ENCODE data around the gene MIP. TPM values are rescaled to one million over a fixed set of nuclear protein-coding genes. Genes with fewer than 3 reads are reported as not detected.
"Not testable (repeated sequence)": the region's sequence is repeated elsewhere in the genome, so short reads cannot be mapped to it uniquely, and the experiment has no call there.

Gene MIP
- not detected for total RNA-seq
- polyA plus RNA-seq (ENCODE audit: insufficient read depth, low read depth, low replicate concordance) = not detected
- long read RNA-seq, donor 1 = 0 reads
- long read RNA-seq, donor 2 = 0 reads
- long read RNA-seq, donor 3 = 0 reads
- long read RNA-seq, donor 4 = 0 reads
- long read RNA-seq, donor 5 = 0 reads
- long read RNA-seq, donor 6 = 0 reads
- long read RNA-seq, donor 7 = 0 reads
- long read RNA-seq, donor 8 = 0 reads
- long read RNA-seq, donor 9 = 0 reads
- long read RNA-seq, donor 10 = 0 reads

DNA sequence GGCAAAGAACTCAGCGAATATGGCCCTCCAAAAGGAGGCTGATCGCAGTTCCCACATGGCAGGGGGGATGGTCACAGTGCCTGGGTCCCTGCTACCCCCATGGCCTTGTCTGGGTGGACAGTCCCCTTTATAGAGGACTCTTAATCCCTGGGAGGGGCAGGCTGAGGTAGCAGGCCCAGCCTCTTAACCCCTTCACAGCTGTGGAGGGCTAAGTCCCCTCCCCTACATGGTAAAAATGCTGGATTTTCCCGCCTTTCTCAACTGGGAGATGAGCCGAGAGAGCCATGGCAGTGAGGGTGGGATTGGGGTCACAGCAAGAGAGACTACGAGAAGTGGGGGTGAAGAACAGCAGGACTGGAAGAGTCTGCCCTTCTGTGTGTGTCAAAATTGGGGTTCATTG is at the start of gene MIP:
MIP (minus strand) TSS at position 101 of the 400 bp plus-strand sequence; CDS start at position 57, 44 bp downstream.
- intact Hi-C loops (cut with DNase I) = no loop called here
- no peak within 1 kb of the TSS for H3K4me3 ChIP-seq (ENCODE audit: low read length in 3 of 3)
- H3K27me3 ChIP-seq (ENCODE audit: control insufficient read depth, insufficient read depth, low read length) = no peaks in the 10 kb centered on the region
- H3K9ac ChIP-seq (ENCODE audit: low read length in 3 of 3) = no peak within 1 kb of the TSS
- no peak for DNase-seq
- TF ChIP-seq, protein P1, sequence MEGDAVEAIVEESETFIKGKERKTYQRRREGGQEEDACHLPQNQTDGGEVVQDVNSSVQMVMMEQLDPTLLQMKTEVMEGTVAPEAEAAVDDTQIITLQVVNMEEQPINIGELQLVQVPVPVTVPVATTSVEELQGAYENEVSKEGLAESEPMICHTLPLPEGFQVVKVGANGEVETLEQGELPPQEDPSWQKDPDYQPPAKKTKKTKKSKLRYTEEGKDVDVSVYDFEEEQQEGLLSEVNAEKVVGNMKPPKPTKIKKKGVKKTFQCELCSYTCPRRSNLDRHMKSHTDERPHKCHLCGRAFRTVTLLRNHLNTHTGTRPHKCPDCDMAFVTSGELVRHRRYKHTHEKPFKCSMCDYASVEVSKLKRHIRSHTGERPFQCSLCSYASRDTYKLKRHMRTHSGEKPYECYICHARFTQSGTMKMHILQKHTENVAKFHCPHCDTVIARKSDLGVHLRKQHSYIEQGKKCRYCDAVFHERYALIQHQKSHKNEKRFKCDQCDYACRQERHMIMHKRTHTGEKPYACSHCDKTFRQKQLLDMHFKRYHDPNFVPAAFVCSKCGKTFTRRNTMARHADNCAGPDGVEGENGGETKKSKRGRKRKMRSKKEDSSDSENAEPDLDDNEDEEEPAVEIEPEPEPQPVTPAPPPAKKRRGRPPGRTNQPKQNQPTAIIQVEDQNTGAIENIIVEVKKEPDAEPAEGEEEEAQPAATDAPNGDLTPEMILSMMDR (IDR thresholded peaks at IDR 0.05; ENCODE audit: borderline replicate concordance, extremely low read depth, insufficient read depth) = no peak
- FAIRE-seq = no peak
- no peaks in the 10 kb centered on the region for H3K36me3 ChIP-seq (ENCODE audit: control insufficient read depth in 2 of 3, insufficient read depth in 3 of 3, low read length in 3 of 3)
- no peaks in the 10 kb centered on the region for H3K9me3 ChIP-seq (ENCODE audit: control insufficient read depth in 2 of 3, insufficient read depth in 1 of 3, low read length in 3 of 3)
- no peaks in the 10 kb centered on the region for H3K4me1 ChIP-seq (ENCODE audit: control insufficient read depth in 2 of 3, insufficient read depth in 2 of 3, low read depth in 1 of 3, low read length in 3 of 3)
- no peak within 1 kb of the TSS for H3K27ac ChIP-seq (ENCODE audit: low read depth in 2 of 2, low read length in 2 of 2)

DNA sequence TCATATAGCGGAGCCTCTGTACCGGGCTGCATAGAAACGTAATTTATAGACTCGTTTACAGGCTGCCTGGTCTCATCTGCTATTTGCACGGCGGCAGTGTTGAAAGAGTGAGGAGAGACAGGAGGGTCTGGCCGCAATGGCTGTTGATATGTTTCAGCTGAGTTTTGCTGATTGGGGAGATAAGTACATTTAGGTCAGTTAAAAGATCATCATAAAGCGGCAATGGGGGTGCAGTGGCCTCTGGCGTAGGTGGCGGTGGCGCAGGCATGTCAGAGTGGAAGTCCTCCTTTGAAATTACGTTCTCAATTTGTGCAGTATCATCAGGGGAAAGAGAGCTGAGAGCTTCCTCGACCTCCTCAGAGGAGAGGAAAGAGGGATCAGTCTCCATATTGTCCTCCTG is 45.4 kb upstream of the MIP start:
- H3K4me1 ChIP-seq (ENCODE audit: control insufficient read depth in 2 of 3, insufficient read depth in 2 of 3, low read depth in 1 of 3, low read length in 3 of 3); H3K9ac ChIP-seq (ENCODE audit: low read length in 3 of 3); H3K27ac ChIP-seq (ENCODE audit: low read depth in 2 of 2, low read length in 2 of 2); FAIRE-seq; H3K9me3 ChIP-seq (ENCODE audit: control insufficient read depth in 2 of 3, insufficient read depth in 1 of 3, low read length in 3 of 3); intact Hi-C loops (cut with DNase I); H3K4me3 ChIP-seq (ENCODE audit: low read length in 3 of 3); H3K27me3 ChIP-seq (ENCODE audit: control insufficient read depth, insufficient read depth, low read length); DNase-seq; H3K36me3 ChIP-seq (ENCODE audit: control insufficient read depth in 2 of 3, insufficient read depth in 3 of 3, low read length in 3 of 3): not testable (repeated sequence)

DNA sequence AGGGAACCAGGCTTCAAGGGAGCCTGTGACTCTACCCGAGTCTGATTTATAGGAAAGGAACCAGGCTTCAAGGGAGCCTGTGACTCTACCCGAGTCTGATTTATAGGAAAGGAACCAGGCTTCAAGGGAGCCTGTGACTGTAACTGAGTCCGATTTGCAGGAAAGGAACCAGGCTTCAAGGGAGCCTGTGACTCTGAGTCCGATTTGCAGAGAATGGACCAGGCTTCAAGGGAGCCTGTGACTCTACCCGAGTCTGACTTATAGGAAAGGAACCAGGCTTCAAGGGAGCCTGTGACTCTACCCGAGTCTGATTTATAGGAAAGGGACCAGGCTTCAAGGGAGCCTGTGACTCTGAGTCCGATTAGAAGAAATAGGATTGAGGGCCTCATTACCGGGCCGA is 45.0 kb upstream of the MIP start:
- H3K36me3 ChIP-seq (ENCODE audit: control insufficient read depth in 2 of 3, insufficient read depth in 3 of 3, low read length in 3 of 3); H3K27ac ChIP-seq (ENCODE audit: low read depth in 2 of 2, low read length in 2 of 2); H3K9me3 ChIP-seq (ENCODE audit: control insufficient read depth in 2 of 3, insufficient read depth in 1 of 3, low read length in 3 of 3); H3K4me1 ChIP-seq (ENCODE audit: control insufficient read depth in 2 of 3, insufficient read depth in 2 of 3, low read depth in 1 of 3, low read length in 3 of 3); FAIRE-seq; H3K9ac ChIP-seq (ENCODE audit: low read length in 3 of 3); intact Hi-C loops (cut with DNase I); H3K27me3 ChIP-seq (ENCODE audit: control insufficient read depth, insufficient read depth, low read length); H3K4me3 ChIP-seq (ENCODE audit: low read length in 3 of 3); DNase-seq: not testable (repeated sequence)

DNA sequence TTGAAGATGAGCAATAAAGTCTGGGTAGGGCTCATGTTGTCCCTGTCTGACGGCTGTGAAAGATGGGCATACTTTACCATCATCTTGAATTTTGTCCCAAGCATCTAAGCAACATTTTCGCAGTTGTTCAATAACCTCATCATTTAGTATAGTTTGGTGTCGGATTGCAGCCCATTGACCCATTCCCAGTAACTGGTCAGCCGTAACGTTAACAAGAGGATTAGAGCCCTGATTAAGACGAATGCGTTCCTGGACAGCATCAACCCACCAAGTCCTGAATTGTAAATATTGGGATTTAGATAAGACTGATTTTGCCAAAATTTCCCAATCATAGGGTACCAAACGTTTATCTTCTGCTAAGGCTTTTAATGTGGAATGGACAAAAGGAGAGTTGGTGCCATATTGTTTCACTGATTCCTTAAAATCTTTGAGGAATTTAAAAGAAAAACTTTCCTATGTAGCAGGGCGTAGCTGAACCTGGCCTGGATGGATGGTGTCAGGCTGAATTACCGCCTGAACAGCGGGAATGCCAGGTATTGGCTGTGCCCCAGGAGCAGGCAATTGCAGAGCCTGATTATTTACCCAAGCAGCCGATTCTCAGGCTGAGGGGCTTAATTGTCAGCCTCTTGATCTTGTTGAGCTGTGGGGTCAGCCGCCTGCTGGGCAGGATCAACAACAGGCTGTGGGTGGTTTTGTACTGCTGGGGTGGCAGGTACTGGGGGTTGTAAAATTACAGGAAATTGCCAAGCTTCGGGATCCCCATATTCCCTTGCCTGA is 43.9 kb upstream of the MIP start:
- H3K27me3 ChIP-seq (ENCODE audit: control insufficient read depth, insufficient read depth, low read length); H3K27ac ChIP-seq (ENCODE audit: low read depth in 2 of 2, low read length in 2 of 2); H3K9me3 ChIP-seq (ENCODE audit: control insufficient read depth in 2 of 3, insufficient read depth in 1 of 3, low read length in 3 of 3); H3K36me3 ChIP-seq (ENCODE audit: control insufficient read depth in 2 of 3, insufficient read depth in 3 of 3, low read length in 3 of 3); H3K4me1 ChIP-seq (ENCODE audit: control insufficient read depth in 2 of 3, insufficient read depth in 2 of 3, low read depth in 1 of 3, low read length in 3 of 3); H3K9ac ChIP-seq (ENCODE audit: low read length in 3 of 3); intact Hi-C loops (cut with DNase I); FAIRE-seq; H3K4me3 ChIP-seq (ENCODE audit: low read length in 3 of 3): not testable (repeated sequence)
- DNase-seq = peak in 1 of 5 donors; percentile 22

DNA sequence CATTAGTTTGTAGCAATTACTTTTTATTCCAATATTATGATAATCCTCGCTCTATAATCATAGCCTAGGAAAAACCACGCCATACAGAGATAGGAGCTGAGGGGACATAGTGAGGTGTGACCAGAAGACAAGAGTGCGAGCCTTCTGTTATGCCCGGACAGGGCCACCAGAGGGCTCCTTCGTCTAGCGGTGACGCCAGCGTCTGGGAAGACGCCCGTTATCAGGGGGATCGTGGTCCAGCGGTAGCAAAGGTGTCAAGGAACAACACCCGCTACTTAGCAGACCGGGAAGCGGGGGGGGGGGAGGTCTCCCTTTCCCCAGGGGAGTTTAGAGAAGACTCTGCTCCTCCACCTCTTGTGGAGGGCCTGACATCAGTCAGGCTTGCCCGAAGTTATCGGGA is 42.2 kb upstream of the MIP start:
- H3K9ac ChIP-seq (ENCODE audit: low read length in 3 of 3); H3K27ac ChIP-seq (ENCODE audit: low read depth in 2 of 2, low read length in 2 of 2); H3K36me3 ChIP-seq (ENCODE audit: control insufficient read depth in 2 of 3, insufficient read depth in 3 of 3, low read length in 3 of 3); FAIRE-seq; H3K4me1 ChIP-seq (ENCODE audit: control insufficient read depth in 2 of 3, insufficient read depth in 2 of 3, low read depth in 1 of 3, low read length in 3 of 3); H3K27me3 ChIP-seq (ENCODE audit: control insufficient read depth, insufficient read depth, low read length); H3K9me3 ChIP-seq (ENCODE audit: control insufficient read depth in 2 of 3, insufficient read depth in 1 of 3, low read length in 3 of 3); intact Hi-C loops (cut with DNase I); H3K4me3 ChIP-seq (ENCODE audit: low read length in 3 of 3): not testable (repeated sequence)
- TF ChIP-seq, protein P1 (IDR thresholded peaks at IDR 0.05; ENCODE audit: borderline replicate concordance, extremely low read depth, insufficient read depth) = peak; percentile 32
- peak in 3 of 5 donors; percentile 40 to 79 (median 66) for DNase-seq

DNA sequence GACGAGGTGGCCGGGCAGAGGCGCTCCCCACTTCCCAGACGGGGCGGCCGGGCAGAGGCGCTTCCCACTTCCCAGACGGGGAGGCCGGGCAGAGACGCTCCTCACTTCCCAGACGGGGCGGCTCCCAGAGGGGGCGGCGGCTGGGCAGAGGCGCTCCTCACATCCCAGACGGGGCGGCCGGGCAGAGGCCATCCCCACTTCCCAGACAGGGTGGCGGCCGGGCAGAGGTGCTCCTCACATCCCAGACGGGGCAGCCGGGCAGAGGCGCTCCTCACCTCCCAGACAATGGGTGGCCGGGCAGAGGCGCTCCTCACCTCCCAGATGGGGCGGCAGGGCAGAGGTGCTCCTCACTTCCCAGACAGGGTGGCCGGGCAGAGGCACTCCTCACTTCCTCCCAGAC is 40.0 kb upstream of the MIP start:
- intact Hi-C loops (cut with DNase I); H3K27ac ChIP-seq (ENCODE audit: low read depth in 2 of 2, low read length in 2 of 2); H3K9ac ChIP-seq (ENCODE audit: low read length in 3 of 3); H3K4me3 ChIP-seq (ENCODE audit: low read length in 3 of 3); H3K9me3 ChIP-seq (ENCODE audit: control insufficient read depth in 2 of 3, insufficient read depth in 1 of 3, low read length in 3 of 3); H3K36me3 ChIP-seq (ENCODE audit: control insufficient read depth in 2 of 3, insufficient read depth in 3 of 3, low read length in 3 of 3); H3K27me3 ChIP-seq (ENCODE audit: control insufficient read depth, insufficient read depth, low read length); H3K4me1 ChIP-seq (ENCODE audit: control insufficient read depth in 2 of 3, insufficient read depth in 2 of 3, low read depth in 1 of 3, low read length in 3 of 3); FAIRE-seq: not testable (repeated sequence)
- DNase-seq = peak in 1 of 5 donors; percentile 65

DNA sequence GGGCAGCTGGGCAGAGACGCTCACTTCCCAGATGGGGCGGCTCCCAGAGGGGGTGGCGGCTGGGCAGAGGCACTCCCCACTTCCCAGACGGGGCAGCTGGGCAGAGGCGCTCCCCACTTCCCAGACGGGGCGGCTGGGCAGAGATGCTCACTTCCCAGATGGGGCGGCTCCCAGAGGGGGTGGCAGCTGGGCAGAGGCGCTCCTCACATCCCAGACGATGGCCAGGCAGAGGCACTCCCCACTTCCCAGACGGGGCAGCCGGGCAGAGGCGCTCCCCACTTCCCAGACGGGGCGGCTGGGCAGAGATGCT is 39.6 kb upstream of the MIP start:
- intact Hi-C loops (cut with DNase I); H3K27me3 ChIP-seq (ENCODE audit: control insufficient read depth, insufficient read depth, low read length); H3K9ac ChIP-seq (ENCODE audit: low read length in 3 of 3); H3K36me3 ChIP-seq (ENCODE audit: control insufficient read depth in 2 of 3, insufficient read depth in 3 of 3, low read length in 3 of 3); H3K27ac ChIP-seq (ENCODE audit: low read depth in 2 of 2, low read length in 2 of 2); H3K9me3 ChIP-seq (ENCODE audit: control insufficient read depth in 2 of 3, insufficient read depth in 1 of 3, low read length in 3 of 3); H3K4me3 ChIP-seq (ENCODE audit: low read length in 3 of 3); H3K4me1 ChIP-seq (ENCODE audit: control insufficient read depth in 2 of 3, insufficient read depth in 2 of 3, low read depth in 1 of 3, low read length in 3 of 3); FAIRE-seq: not testable (repeated sequence)
- peak in 1 of 5 donors; percentile 52 for DNase-seq

Measured in kidney (tissue), 22 donors.